ENCODE measurements around the gene TMEM245.

TMEM245 gene

GRCh38 chr9:109118808-109119438, 824 bp downstream of the TMEM245 start (continued):
- TF ChIP-seq TRIM28 (IDR thresholded peaks at IDR 0.05; ENCODE audit: borderline replicate concordance, low read length) (no peak), ZBTB1 (tag by site-specific recombination; IDR thresholded peaks at IDR 0.05) (no peak), TCF7L2 (IDR thresholded peaks at IDR 0.05; ENCODE audit: borderline replicate concordance, low read depth, low read length) (no peak), REPIN1 (tag by site-specific recombination; IDR thresholded peaks at IDR 0.05; ENCODE audit: low read depth) (no peak), ZBTB20 (tag by site-specific recombination; IDR thresholded peaks at IDR 0.05) (peak; percentile 29; the same call in 1 of the 2 replicates), ZNF155 (tag by site-specific recombination; IDR thresholded peaks at IDR 0.05) (no peak), KLF16 (tag by site-specific recombination; IDR thresholded peaks at IDR 0.05) (no peak), ZNF670 (tag by site-specific recombination; IDR thresholded peaks at IDR 0.05; ENCODE audit: low read depth) (no peak), BCL11B (tag by site-specific recombination; IDR thresholded peaks at IDR 0.05; ENCODE audit: low read depth) (no peak), KLF1 (tag by site-specific recombination; IDR thresholded peaks at IDR 0.05) (no peak), ZSCAN30 (tag by site-specific recombination; IDR thresholded peaks at IDR 0.05) (no peak), SP3 (tag by site-specific recombination; IDR thresholded peaks at IDR 0.05) (no peak), ZNF510 (tag by site-specific recombination; IDR thresholded peaks at IDR 0.05; ENCODE audit: insufficient replicate concordance) (no peak)
- TF ChIP-seq, protein P1, sequence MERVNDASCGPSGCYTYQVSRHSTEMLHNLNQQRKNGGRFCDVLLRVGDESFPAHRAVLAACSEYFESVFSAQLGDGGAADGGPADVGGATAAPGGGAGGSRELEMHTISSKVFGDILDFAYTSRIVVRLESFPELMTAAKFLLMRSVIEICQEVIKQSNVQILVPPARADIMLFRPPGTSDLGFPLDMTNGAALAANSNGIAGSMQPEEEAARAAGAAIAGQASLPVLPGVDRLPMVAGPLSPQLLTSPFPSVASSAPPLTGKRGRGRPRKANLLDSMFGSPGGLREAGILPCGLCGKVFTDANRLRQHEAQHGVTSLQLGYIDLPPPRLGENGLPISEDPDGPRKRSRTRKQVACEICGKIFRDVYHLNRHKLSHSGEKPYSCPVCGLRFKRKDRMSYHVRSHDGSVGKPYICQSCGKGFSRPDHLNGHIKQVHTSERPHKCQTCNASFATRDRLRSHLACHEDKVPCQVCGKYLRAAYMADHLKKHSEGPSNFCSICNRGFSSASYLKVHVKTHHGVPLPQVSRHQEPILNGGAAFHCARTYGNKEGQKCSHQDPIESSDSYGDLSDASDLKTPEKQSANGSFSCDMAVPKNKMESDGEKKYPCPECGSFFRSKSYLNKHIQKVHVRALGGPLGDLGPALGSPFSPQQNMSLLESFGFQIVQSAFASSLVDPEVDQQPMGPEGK (tag by site-specific recombination; IDR thresholded peaks at IDR 0.05), result 0 out of 2 replicates have a peak, but pooled peaks have one; percentile 36

- Histone ChIP-seq H3K9me3 (ENCODE audit: control insufficient read depth, insufficient read depth, low read depth, low read length) (no peaks in the 10 kb centered on the region), H3K36me3 (ENCODE audit: control insufficient read depth in 2 of 2, insufficient read depth in 1 of 2, low read length in 2 of 2) (no peaks in the 10 kb centered on the region; a peak in 1 of 3 replicates), H3K4me3 (ENCODE audit: low read depth, low read length) (peak overlapping the region; percentile 98), H3K27ac (ENCODE audit: extremely low read depth, low read depth, low read length) (peak overlapping the region; percentile 92), H3K4me1 (ENCODE audit: control insufficient read depth, insufficient read depth, low read length) (peaks cover 4% of the 10 kb centered on the region; the same call in 1 of the 2 replicates)
- POLR2A ChIA-PET, result interaction anchor here (2.2 to 3.4 kb wide), 3 partner anchors 10 to 107 kb away, joined by 8 to 32 read pairs (median 13); no protein-coding TSS in a partner anchor
- CTCF ChIA-PET, result interaction anchor here (0.8 to 1.2 kb wide), 5 partner anchors 9 to 227 kb away, joined by 3 to 5 read pairs (median 4); no protein-coding TSS in a partner anchor
- TF ChIP-seq ZNF670 (tag by site-specific recombination; IDR thresholded peaks at IDR 0.05; ENCODE audit: low read depth) (no peak), ZFP69B (tag by site-specific recombination; IDR thresholded peaks at IDR 0.05) (no peak), KLF9 (tag by site-specific recombination; IDR thresholded peaks at IDR 0.05; ENCODE audit: low read depth) (no peak), BCL11B (tag by site-specific recombination; IDR thresholded peaks at IDR 0.05; ENCODE audit: low read depth) (no peak), ZNF423 (tag by site-specific recombination; IDR thresholded peaks at IDR 0.05) (no peak), ZNF610 (tag by site-specific recombination; IDR thresholded peaks at IDR 0.05; ENCODE audit: borderline replicate concordance) (no peak), ZNF394 (tag by site-specific recombination; IDR thresholded peaks at IDR 0.05; ENCODE audit: borderline replicate concordance) (peak; percentile 42; the same call in 1 of the 2 replicates), ZBTB20 (tag by site-specific recombination; IDR thresholded peaks at IDR 0.05) (peak; percentile 59), ZBTB17 (tag by site-specific recombination; IDR thresholded peaks at IDR 0.05) (peak; percentile 41; the same call in 1 of the 2 replicates), FEZF1 (tag by site-specific recombination; IDR thresholded peaks at IDR 0.05) (peak; percentile 53; the same call in 1 of the 2 replicates), ZNF416 (tag by site-specific recombination; IDR thresholded peaks at IDR 0.05) (no peak), ZNF341 (tag by site-specific recombination; IDR thresholded peaks at IDR 0.05; ENCODE audit: low read depth) (no peak), ZNF501 (tag by site-specific recombination; IDR thresholded peaks at IDR 0.05) (no peak), ZNF548 (tag by site-specific recombination; IDR thresholded peaks at IDR 0.05) (no peak), ZNF629 (tag by site-specific recombination; IDR thresholded peaks at IDR 0.05) (peak; percentile 97), TRIM28 (IDR thresholded peaks at IDR 0.05; ENCODE audit: borderline replicate concordance, low read length) (no peak), ZNF654 (tag by site-specific recombination; IDR thresholded peaks at IDR 0.05; ENCODE audit: low read depth) (peak; percentile 7; the same call in 1 of the 2 replicates), ZNF223 (tag by site-specific recombination; IDR thresholded peaks at IDR 0.05) (no peak), ZBTB26 (tag by site-specific recombination; optimal IDR thresholded peaks at IDR 0.05) (no peak), ZNF266 (tag by site-specific recombination; IDR thresholded peaks at IDR 0.05; ENCODE audit: low read depth) (no peak)
- TF ChIP-seq, protein P2, sequence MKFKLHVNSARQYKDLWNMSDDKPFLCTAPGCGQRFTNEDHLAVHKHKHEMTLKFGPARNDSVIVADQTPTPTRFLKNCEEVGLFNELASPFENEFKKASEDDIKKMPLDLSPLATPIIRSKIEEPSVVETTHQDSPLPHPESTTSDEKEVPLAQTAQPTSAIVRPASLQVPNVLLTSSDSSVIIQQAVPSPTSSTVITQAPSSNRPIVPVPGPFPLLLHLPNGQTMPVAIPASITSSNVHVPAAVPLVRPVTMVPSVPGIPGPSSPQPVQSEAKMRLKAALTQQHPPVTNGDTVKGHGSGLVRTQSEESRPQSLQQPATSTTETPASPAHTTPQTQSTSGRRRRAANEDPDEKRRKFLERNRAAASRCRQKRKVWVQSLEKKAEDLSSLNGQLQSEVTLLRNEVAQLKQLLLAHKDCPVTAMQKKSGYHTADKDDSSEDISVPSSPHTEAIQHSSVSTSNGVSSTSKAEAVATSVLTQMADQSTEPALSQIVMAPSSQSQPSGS (tag by site-specific recombination; IDR thresholded peaks at IDR 0.05; ENCODE audit: low read depth), result peak; percentile 84
These were observed 1.6 kb downstream of the TMEM245 start for GRCh38 chr9:109117856-109118807.
